Muscle layer of duodenum (tissue), 2 donors: ENCODE results near the gene RPL18A.
A peak's percentile ranks its signal among the peaks of the same experiment; 100 is the strongest.
"Not testable (repeated sequence)": the region's sequence is repeated elsewhere in the genome, so short reads cannot be mapped to it uniquely, and the experiment has no call there.

Source experiments
- H3K27ac ChIP-seq: one replicate; pipeline ENCODE4 v1.7.0; 2013; ENCODE audit warnings: mild to moderate bottlenecking, low read length
- H3K27me3 ChIP-seq: one replicate; pipeline ENCODE4 v1.7.0; 2013; ENCODE audit warnings: low read depth, mild to moderate bottlenecking, control low read depth, low read length
- H3K36me3 ChIP-seq, 2 donors: one replicate each; pipeline ENCODE4 v1.7.0; 2013; ENCODE audit warnings: low read length in 2 of 2, control low read depth in 1 of 2, mild to moderate bottlenecking in 1 of 2; ENCODE audit not compliant: insufficient read depth in 2 of 2, control insufficient read depth in 1 of 2
- H3K4me1 ChIP-seq, 2 donors: one replicate each; pipeline ENCODE4 v1.7.0; 2013; ENCODE audit warnings: low read length in 2 of 2, mild to moderate bottlenecking in 2 of 2, control low read depth in 1 of 2, moderate library complexity in 1 of 2; ENCODE audit not compliant: insufficient read depth in 2 of 2, control insufficient read depth in 1 of 2
- H3K4me3 ChIP-seq, 2 donors: one replicate each; pipeline ENCODE4 v1.7.0; 2013; ENCODE audit warnings: low read length in 2 of 2, low read depth in 1 of 2, mild to moderate bottlenecking in 1 of 2
- H3K9me3 ChIP-seq, 2 donors: one replicate each; pipeline ENCODE4 v1.7.0; 2013; ENCODE audit warnings: low read length in 2 of 2, control low read depth in 1 of 2, mild to moderate bottlenecking in 1 of 2; ENCODE audit not compliant: control insufficient read depth in 1 of 2
- donor health status: healthy.

Gene RPL18A

DNA sequence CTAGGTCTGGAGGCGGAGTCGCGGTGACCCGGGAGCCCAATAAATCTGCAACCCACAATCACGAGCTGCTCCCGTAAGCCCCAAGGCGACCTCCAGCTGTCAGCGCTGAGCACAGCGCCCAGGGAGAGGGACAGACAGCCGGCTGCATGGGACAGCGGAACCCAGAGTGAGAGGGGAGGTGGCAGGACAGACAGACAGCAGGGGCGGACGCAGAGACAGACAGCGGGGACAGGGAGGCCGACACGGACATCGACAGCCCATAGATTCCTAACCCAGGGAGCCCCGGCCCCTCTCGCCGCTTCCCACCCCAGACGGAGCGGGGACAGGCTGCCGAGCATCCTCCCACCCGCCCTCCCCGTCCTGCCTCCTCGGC is 12.2 kb downstream of the RPL18A start, which contains the start of gene SLC5A5:
SLC5A5 (plus strand) TSS at position 68 of the 373 bp plus-strand sequence. CDS start 375 bp downstream, outside the sequence.
- no peaks in the 10 kb centered on the region for H3K36me3 ChIP-seq
- H3K4me3 ChIP-seq: peak within 1 kb of the TSS in 1 of 2 donors; percentile 38
- no peaks in the 10 kb centered on the region for H3K9me3 ChIP-seq
- H3K27me3 ChIP-seq: peaks cover 35% of the 10 kb centered on the region
- H3K27ac ChIP-seq: no peak within 1 kb of the TSS
- H3K4me1 ChIP-seq: peaks cover 0 to 12% of the 10 kb centered on the region in 2 donors

DNA sequence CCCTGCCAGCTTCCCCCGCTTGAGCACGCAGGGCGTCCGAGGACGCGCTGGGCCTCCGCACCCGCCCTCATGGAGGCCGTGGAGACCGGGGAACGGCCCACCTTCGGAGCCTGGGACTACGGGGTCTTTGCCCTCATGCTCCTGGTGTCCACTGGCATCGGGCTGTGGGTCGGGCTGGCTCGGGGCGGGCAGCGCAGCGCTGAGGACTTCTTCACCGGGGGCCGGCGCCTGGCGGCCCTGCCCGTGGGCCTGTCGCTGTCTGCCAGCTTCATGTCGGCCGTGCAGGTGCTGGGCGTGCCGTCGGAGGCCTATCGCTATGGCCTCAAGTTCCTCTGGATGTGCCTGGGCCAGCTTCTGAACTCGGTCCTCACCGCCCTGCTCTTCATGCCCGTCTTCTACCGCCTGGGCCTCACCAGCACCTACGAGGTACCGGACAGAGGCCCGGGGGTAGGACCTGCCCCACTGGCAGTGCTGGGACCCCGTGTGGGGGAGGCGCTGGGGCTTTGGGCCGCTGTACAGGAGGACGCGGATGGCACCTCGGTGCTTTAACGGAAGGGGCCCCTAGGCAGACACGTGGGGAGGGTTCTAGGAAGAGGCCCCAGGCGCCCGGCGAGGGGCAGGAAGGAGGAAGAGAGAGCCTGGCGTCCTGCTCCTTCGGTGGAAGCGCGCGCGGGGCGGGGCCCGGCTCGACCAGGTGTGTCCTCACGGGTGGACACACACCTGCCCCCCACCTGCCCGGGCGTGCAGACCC is 12.7 kb downstream of the RPL18A start:
- peak overlapping the region in 1 of 2 donors; percentile 38 for H3K4me3 ChIP-seq
- H3K4me1 ChIP-seq: peaks cover 0 to 12% of the 10 kb centered on the region in 2 donors
- H3K27me3 ChIP-seq: peaks cover 35% of the 10 kb centered on the region

DNA sequence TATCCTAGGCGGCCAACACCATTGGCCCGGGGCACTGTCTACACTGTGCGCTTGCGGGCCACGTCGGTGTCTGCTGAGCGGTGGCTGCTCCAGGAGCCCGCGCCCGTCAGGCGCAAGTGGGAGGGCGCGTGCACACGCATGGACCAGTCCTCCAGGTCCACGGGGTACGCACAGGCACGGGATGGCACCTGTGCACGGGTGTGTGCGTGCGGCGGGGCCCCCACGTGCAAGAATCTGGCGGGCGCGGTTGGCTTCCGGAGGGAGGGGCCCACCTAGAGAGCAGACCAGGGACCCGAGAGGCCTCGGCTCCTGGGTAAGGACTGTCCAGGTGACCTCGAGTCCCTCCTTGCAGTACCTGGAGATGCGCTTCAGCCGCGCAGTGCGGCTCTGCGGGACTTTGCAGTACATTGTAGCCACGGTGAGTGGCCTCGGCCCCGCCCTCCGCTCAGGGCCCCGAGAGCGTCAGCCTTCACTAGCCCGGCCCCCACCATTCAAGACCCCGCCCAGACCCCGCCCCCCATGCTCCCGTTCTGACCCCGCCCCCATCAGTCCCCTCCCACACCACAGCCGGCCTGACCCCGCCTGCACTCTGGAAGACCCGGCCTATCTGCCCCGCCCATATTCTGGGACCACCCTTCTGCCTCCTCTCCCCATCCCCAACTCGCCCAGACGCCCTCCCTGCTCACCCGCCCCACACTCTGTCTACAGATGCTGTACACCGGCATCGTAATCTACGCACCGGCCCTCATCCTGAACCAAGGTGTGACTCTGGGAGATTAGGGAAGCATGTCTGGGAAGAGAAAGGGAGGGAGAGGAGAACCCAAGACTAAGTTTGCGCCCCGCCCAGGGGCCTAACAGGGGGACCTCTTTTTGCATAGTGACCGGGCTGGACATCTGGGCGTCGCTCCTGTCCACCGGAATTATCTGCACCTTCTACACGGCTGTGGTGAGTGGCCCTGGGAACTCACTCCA is 14.4 kb downstream of the RPL18A start:
- Histone ChIP-seq H3K36me3 (no peaks in the 10 kb centered on the region), H3K4me1 (peaks cover 0 to 12% of the 10 kb centered on the region in 2 donors), H3K27ac (no peak overlapping the region), H3K4me3 (no peak overlapping the region), H3K27me3 (peaks cover 35% of the 10 kb centered on the region), H3K9me3 (no peaks in the 10 kb centered on the region)

More for the DNA sequence above, 12.7 kb downstream of the RPL18A start:
- Histone ChIP-seq H3K36me3 (no peaks in the 10 kb centered on the region), H3K27ac (no peak overlapping the region), H3K9me3 (no peaks in the 10 kb centered on the region)

DNA sequence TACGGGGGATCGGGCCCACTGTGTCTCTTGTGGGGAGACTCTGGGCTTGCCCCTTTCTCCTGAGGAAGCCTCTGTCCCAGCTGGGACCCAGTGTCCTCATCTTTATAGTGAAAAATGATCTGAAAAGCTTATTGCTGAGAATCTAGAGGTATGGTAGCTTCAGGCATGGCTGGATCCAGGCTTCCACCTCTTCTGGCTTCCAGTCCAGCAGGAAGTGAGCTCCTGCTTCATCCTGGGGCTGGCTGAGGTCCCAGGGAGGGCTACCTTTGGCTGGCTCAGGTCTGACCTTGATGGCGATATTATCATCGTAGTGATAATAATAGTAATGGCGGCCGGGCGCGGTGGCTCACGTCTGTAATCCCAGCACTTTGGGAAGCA is 15.0 kb downstream of the RPL18A start:
- H3K27me3 ChIP-seq: peaks cover 35% of the 10 kb centered on the region

DNA sequence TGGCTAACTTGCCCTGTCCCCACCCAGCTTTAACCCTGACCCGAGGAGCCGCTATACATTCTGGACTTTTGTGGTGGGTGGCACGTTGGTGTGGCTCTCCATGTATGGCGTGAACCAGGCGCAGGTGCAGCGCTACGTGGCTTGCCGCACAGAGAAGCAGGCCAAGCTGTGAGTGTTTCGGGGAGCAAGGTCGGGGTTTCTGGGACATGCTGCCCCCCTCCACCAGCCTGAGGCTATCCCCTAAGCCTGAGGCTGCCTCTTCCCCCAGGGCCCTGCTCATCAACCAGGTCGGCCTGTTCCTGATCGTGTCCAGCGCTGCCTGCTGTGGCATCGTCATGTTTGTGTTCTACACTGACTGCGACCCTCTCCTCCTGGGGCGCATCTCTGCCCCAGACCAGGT is 18.0 kb downstream of the RPL18A start:
- Histone ChIP-seq H3K9me3 (no peaks in the 10 kb centered on the region), H3K4me1 (peaks cover 0 to 7% of the 10 kb centered on the region in 2 donors), H3K36me3 (no peaks in the 10 kb centered on the region), H3K4me3 (no peak overlapping the region), H3K27ac (no peak overlapping the region), H3K27me3 (peaks cover 15% of the 10 kb centered on the region)

More for the DNA sequence above, 15.0 kb downstream of the RPL18A start:
- Histone ChIP-seq H3K4me1 (peaks cover 0 to 12% of the 10 kb centered on the region in 2 donors), H3K4me3 (no peak overlapping the region), H3K36me3 (no peaks in the 10 kb centered on the region), H3K27ac (no peak overlapping the region), H3K9me3 (no peaks in the 10 kb centered on the region)

DNA sequence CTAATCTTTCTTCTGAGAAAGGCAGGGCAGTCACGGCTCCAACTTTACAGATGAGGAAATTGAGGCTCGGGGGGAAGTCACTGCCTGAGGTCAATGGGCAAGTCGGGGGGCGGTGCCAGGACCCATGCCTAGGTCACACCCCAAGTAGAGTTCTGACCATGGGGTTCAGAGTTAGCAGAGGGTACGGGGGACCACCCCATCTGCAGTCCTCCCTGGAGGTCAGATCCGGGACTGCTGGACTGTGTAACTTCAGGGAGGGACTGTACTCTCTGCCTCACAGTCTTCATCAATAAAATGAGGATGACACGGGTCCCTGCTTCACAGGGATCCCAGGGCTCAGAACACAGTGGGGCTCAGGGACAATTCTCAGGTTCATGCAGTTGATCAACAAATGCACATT is 19.8 kb downstream of the RPL18A start:
- no peaks in the 10 kb centered on the region for H3K4me1 ChIP-seq
- no peaks in the 10 kb centered on the region for H3K9me3 ChIP-seq
- H3K4me3 ChIP-seq: no peak overlapping the region
- H3K27ac ChIP-seq: no peak overlapping the region
- no peaks in the 10 kb centered on the region for H3K36me3 ChIP-seq
- peaks cover 4% of the 10 kb centered on the region for H3K27me3 ChIP-seq

DNA sequence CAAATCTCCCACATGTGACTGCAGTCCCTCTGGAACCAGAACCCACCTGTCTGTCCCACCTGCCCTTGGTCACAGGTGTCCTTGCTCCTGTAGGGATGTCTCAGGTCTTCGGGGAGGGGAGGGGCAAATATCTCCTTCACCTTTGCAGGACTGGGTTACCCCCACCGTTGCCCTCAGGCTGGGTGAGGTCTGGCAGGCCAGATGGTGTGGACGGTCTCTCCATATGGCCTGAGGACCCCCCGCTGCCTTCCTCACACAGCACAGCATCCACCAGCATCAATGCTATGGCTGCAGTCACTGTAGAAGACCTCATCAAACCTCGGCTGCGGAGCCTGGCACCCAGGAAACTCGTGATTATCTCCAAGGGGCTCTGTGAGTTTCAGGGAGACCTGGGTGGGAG is 22.0 kb downstream of the RPL18A start:
- Histone ChIP-seq H3K9me3 (no peaks in the 10 kb centered on the region), H3K27me3 (no peaks in the 10 kb centered on the region), H3K4me3 (no peak overlapping the region), H3K4me1 (no peaks in the 10 kb centered on the region), H3K27ac (no peak overlapping the region), H3K36me3 (no peaks in the 10 kb centered on the region)

DNA sequence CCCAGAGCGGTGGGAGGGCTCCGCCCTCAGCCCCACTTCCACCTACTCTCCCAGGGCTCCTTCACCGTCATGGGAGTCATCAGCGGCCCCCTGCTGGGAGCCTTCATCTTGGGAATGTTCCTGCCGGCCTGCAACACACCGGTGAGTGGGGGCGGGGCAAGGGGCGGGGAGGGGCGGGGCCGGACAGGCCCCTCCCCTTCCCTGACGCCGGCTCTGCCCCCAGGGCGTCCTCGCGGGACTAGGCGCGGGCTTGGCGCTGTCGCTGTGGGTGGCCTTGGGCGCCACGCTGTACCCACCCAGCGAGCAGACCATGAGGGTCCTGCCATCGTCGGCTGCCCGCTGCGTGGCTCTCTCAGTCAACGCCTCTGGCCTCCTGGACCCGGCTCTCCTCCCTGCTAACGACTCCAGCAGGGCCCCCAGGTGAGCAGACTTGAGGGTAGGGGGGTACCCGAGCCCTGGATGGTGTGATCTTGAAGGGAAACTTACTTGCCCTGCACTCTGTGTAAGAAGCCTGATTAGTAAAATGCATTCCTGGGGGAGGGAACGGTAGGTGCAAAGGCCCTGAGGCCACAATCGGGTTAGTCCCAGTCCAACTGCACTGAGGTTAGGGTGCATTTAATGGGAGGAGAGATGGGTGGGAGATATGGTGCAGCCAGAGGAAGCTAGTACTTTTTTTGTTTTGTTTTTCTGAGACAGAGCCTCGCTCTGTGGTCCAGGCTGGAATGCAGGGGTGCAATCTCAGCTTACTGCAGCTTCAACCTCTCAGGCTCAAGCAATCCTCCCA is 24.1 kb downstream of the RPL18A start:
- no peak overlapping the region for H3K27ac ChIP-seq
- H3K36me3 ChIP-seq: no peaks in the 10 kb centered on the region
- H3K27me3 ChIP-seq: no peaks in the 10 kb centered on the region
- H3K4me1 ChIP-seq: no peaks in the 10 kb centered on the region
- no peaks in the 10 kb centered on the region for H3K9me3 ChIP-seq
- no peak overlapping the region for H3K4me3 ChIP-seq

DNA sequence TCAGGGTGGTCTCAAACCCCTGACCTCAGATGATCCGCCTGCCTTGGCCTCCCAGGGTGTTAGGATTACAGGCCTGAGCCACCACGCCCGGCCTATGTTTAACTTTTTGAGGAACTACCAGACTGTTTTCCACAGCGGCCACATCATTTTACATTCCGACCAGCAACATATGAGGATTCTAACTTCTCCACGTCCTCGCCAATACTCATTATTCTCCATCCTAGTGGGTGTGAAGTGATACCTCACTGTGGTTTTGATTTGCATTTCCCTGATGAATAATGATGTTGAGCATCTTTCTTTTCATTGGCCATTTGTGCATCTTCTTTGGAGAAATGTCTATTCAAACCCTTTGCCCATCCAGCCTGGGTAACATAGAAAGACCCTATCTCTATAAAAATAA is 26.8 kb downstream of the RPL18A start:
- Histone ChIP-seq H3K4me3 (no peak overlapping the region), H3K4me1 (no peaks in the 10 kb centered on the region), H3K36me3 (no peaks in the 10 kb centered on the region), H3K9me3 (no peaks in the 10 kb centered on the region), H3K27me3 (no peaks in the 10 kb centered on the region), H3K27ac (no peak overlapping the region)

DNA sequence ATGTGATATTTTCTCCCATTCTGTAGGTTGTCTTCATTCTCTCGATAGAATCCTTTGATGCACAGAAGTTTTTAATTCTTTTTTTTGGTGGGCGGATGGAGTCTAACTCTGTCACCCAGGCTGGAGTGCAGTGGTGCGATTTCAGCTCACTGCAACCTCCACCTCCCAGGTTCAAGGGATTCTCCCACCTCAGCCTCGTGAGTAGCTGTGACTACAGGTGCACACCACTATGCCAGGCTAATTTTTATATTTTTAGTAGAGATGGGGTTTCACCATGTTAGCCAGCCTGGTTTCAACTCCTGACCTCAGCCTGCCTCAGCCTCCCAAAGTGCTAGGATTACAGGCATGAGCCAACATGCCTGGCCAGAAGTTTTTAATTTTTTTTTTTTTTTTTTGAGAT is 27.5 kb downstream of the RPL18A start:
- H3K4me3 ChIP-seq, H3K9me3 ChIP-seq, H3K27me3 ChIP-seq, H3K36me3 ChIP-seq, H3K4me1 ChIP-seq, H3K27ac ChIP-seq: not testable (repeated sequence)

DNA sequence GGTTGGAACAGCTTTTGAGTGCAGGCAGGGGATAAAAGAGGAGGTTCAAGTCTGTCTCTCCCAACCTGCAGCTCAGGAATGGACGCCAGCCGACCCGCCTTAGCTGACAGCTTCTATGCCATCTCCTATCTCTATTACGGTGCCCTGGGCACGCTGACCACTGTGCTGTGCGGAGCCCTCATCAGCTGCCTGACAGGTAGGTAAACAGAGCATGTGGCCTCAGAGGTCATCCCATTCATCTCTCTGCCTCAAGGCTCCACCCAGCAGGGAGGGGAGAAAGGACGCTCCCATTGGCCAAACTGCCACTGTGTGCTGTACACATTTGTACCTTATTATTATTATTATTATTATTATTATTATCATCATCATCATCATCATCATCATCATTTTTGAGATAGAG is 28.6 kb downstream of the RPL18A start:
- Histone ChIP-seq H3K4me1 (no peaks in the 10 kb centered on the region), H3K27ac (no peak overlapping the region), H3K9me3 (no peaks in the 10 kb centered on the region), H3K4me3 (no peak overlapping the region), H3K36me3 (no peaks in the 10 kb centered on the region), H3K27me3 (no peaks in the 10 kb centered on the region)
